NCI-H748 (cell line): ENCODE data around the gene AFF3.
A peak's percentile ranks its signal among the peaks of the same experiment; 100 is the strongest.
"Not testable (repeated sequence)": the region's sequence is repeated elsewhere in the genome, so short reads cannot be mapped to it uniquely, and the experiment has no call there.

Experiments used
- DNase-seq: peaks from one replicate; lab custom pipeline; 2025; ENCODE audit not compliant: unreplicated experiment; lab: John Stamatoyannopoulos, UW

Gene AFF3

GRCh38 chr2:99974682-99975375 lies 167.6 kb downstream of the AFF3 start:
- no peak for DNase-seq

GRCh38 chr2:99974275-99974674 lies 168.1 kb downstream of the AFF3 start:
- DNase-seq, result peak; percentile 63

- no peak for DNase-seq
These were observed 171.0 kb downstream of the AFF3 start for GRCh38 chr2:99971326-99971900.

GRCh38 chr2:99970292-99970868 lies 172.0 kb downstream of the AFF3 start:
- no peak for DNase-seq

GRCh38 chr2:99961196-99961913 lies 181.0 kb downstream of the AFF3 start:
- DNase-seq, result no peak

- DNase-seq, result no peak
These were observed 181.6 kb downstream of the AFF3 start for GRCh38 chr2:99960790-99961189.

GRCh38 chr2:99960291-99960690 lies 182.1 kb downstream of the AFF3 start:
- DNase-seq, result no peak

GRCh38 chr2:99959261-99960014 lies 183.0 kb downstream of the AFF3 start:
- DNase-seq, result no peak

GRCh38 chr2:99957332-99958133 lies 184.9 kb downstream of the AFF3 start:
- no peak for DNase-seq

GRCh38 chr2:99956232-99957030 lies 186.0 kb downstream of the AFF3 start:
- no peak for DNase-seq

GRCh38 chr2:99953750-99954149 lies 188.6 kb downstream of the AFF3 start:
- no peak for DNase-seq

GRCh38 chr2:99949963-99950362 lies 192.4 kb downstream of the AFF3 start:
- no peak for DNase-seq

- DNase-seq, result no peak
These were observed 192.9 kb downstream of the AFF3 start for GRCh38 chr2:99949530-99949929.

GRCh38 chr2:99948010-99948409 lies 194.4 kb downstream of the AFF3 start:
- DNase-seq, result no peak

- not testable (repeated sequence) for DNase-seq
These were observed 195.0 kb downstream of the AFF3 start for GRCh38 chr2:99947366-99947765.

GRCh38 chr2:99944019-99944418 lies 198.4 kb downstream of the AFF3 start:
- DNase-seq, result no peak

- no peak for DNase-seq
These were observed 199.6 kb downstream of the AFF3 start for GRCh38 chr2:99942561-99943347.

- DNase-seq, result no peak
These were observed 201.4 kb downstream of the AFF3 start for GRCh38 chr2:99940963-99941362.

- DNase-seq, result no peak
These were observed 203.3 kb downstream of the AFF3 start for GRCh38 chr2:99939135-99939534.
